HG02763 (cell line): ENCODE measurements around the gene CD48.
"Not testable (repeated sequence)": the region's sequence is repeated elsewhere in the genome, so short reads cannot be mapped to it uniquely, and the experiment has no call there.

Experiments
- ATAC-seq: cut with Tn5 transposase; IDR thresholded peaks from one replicate; pipeline ENCODE4 v1.9.1; 2021; ENCODE audit warnings: mild to moderate bottlenecking, moderate library complexity; ENCODE audit not compliant: unreplicated experiment

Gene CD48

DNA sequence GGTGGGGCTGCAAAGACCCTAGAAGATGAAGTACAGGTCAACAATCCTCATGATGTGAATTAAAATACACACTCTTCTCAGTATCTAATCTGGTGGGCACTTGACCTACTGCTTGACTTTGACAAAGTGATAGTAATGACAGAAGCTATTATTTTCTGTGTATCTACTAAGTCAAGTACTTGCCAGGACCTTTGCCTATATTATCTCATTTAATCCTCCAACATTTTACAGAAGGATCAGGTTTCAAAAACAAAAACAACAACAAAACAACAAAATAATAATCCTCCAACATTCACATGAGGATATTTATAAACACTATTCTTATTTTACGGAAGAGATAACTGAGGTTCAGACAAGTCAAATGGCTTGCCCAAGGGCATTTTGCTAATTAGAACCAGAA lies 4.4 kb upstream of the CD48 start:
- no peak for ATAC-seq

DNA sequence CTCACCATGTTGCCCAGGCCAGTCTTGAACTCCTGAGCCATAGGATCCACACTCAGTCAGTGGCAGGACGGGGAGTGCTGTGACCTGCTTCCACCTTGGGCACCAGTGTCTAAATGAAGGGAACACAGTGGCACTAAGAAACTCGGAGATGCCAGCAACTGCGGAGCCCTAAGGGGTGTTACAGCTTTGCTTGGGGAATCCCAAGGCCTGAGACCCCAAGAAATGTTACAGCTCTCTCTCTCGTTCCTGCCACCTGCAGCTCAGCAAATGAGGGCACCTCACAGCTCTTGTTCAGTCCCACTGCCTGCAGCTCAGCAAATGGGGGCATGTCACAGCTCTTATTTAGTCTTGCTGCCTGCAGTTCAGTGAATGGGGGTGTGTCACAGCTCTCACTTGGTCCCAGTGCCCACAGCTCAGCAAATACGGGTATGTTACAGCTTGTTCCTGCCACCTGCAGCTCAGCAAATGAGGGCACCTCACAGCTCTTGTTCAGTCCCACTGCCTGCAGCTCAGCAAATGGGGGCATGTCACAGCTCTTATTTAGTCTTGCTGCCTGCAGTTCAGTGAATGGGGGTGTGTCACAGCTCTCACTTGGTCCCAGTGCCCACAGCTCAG lies 2.5 kb upstream of the CD48 start:
- ATAC-seq: not testable (repeated sequence)

DNA sequence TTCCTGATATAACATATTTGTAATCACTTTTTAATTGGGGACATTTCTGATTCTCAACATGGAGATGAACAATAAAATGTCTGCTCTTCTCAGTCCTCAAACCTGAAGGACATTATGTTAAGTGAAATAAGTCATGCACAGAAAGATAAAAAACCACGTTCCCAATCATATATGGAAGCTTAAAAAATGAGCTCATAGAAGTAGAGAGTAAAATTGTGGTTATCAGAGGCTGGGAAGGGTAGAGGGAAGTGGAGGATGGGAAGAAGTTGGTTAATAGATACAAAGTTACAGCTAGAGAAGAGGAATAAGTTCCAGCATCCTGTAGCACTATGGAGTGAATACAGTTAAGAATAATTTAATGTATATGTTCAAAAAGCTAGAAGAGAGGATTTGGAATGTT lies 1.5 kb upstream of the CD48 start:
- ATAC-seq: no peak

DNA sequence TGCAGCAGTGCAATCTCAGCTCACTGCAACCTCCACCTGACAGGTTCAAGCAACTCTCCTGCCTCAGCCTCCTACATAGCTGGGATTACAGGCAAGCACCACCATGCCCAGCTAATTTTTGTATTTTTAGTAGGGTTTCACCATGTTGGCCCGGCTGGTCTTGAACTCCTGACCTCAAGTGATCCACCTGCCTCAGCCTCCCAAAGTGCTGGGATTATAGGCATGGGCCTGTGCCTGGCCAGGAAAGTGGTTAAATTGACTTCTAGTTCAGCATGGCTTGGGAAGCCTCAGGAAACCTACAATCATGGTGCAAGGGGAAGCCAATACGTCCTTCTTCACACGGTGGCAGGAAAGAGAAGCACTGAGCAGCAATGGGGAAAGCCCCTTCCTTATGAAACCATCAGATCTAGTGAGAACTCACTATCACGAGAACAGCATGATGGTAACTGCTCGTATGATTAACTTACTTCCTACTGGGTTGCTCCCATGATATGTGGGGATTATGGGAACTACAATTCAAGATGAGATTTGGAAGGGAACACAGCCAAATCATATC lies 981 bp upstream of the CD48 start:
- ATAC-seq: not testable (repeated sequence)

GRCh38 chr1:160711276-160711601 lies 383 bp downstream of the CD48 start:
- ATAC-seq: no peak

GRCh38 chr1:160710517-160711252 lies 937 bp downstream of the CD48 start:
- no peak for ATAC-seq

DNA sequence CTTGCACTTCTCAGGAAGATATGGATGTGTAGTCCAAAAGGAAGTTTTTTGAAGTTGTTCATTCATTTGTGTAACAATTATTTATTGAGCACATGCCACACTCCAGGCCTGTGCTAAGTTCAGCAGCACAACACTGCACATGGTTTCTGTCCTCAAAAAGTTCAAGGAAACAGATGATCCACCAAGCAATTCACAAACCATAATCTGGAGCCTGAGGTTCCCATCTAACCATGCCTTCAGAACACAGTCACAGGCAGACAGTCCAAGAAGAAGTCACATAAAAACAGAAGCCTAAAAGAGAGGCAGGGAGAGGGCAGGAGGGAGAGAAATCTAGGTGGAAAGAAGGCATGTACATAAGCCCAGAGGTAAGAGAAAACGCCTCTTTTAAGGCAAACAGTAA lies 1.9 kb downstream of the CD48 start:
- no peak for ATAC-seq

- ATAC-seq: no peak
Measured at GRCh38 chr1:160708801-160709200, 2.8 kb downstream of the CD48 start.

GRCh38 chr1:160708118-160708517 lies 3.5 kb downstream of the CD48 start:
- no peak for ATAC-seq

DNA sequence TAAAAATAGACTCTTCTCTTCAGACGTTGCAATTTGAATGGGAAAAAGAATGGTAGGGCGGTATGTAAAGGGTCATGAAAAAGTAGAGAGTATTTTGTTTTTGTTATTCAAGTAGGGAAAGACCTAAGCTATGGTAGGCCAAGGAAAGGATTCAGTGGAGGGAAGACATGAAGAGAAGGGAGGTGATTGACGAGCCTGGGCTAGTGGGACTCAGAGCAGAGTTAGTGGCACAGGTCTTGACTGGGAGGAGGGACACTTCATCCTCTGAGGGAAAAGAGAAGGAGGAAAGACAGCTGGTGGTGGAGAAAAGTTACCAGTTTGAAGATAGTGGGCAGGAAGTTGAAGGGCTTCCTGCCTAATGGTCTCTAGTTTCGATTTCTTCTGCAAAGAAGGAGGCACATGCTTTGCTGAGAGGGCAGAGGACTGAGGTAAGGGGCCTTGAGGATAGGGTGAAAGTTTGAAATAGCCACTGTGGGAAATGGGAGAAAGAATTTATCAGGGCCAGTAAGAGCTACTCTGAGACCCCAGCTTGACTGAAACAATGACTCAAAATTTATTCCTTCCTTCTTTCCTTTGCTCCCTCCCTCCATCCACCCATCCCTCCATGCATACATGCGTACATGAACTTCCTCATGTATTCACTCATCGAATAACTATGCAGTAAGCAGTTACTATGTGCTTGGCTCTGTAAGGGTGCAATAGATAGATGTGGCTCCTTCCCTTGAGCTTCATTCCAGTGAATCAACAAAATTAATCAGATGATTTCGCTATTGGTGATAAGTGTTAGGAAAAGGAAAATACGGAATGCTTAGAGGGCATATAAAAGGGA lies 4.2 kb downstream of the CD48 start:
- no peak for ATAC-seq

GRCh38 chr1:160706526-160707235 lies 4.9 kb downstream of the CD48 start:
- ATAC-seq: no peak

GRCh38 chr1:160705742-160706141 lies 5.9 kb downstream of the CD48 start:
- no peak for ATAC-seq

DNA sequence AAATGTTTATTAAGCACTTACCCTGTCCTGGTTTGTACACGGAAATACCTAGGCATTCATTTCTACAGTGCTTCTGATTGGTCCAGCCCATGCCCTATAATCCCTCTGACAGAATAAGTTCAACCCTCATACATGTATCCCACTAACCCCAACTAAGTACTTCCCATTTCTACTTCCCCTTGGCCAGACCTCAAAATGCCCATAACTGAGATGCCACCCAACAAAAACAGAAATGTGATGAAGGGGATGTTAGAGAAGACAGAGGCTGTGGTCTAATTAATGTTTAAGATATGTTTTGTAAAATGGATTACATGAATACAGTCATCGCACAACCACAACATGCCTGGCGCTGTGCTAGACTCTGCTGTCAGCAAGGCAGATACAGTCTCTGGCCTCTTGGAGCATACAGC lies 6.4 kb downstream of the CD48 start:
- not testable (repeated sequence) for ATAC-seq

DNA sequence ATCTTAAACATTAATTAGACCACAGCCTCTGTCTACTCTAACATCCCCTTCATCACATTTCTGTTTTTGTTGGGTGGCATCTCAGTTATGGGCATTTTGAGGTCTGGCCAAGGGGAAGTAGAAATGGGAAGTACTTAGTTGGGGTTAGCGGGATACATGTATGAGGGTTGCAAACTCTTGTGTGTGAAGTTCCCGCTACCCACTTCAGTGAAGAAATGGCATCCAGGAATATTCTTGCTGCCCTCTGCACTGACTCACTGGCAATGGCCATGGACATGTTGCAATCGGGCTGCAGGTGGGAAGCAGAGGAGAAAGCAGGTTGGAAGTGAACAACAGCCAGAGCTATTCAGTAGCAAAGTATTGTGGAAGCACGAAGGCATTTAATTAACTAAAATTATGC lies 7.4 kb downstream of the CD48 start:
- ATAC-seq: no peak

DNA sequence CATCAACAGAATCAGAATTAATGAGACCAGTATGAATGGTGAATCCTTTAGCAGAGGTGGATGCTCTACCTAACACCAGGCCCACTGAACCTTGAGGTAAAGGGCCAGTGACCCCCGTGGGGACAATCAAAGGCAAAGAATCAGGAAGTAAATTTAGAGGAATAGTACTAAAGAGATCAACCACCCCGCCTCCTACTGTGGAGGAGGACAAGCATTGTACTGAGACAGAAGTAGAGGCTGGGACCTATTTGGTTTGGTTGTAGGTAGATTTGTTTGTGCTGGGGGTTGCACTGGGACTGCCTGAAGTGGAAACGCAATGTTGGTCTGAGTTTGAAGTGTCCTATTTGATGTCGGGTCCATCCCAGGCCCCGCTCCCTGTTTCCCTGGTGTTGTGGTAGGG lies 9.5 kb downstream of the CD48 start:
- ATAC-seq: no peak

- not testable (repeated sequence) for ATAC-seq
Measured at GRCh38 chr1:160692390-160692789, 19.2 kb downstream of the CD48 start.

DNA sequence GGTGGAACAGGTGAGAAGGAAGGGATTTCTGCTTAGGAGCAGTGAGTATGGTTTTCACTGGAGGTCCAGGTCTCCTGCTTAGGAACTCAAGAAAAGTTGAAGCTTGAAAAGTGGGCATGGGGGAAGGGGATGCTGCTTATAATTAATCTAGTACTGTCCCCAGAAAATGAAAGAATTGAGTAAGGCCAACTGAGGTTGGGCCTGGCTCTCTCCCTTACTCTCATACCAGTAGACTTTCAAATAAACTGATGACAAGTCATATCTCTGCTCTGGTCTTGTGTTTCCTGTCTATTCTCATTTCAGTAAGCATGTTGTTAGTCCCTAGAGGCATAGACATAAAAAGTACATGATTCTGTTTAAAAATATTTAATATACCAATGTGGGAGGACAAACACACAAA lies 26.4 kb downstream of the CD48 start:
- ATAC-seq: no peak

DNA sequence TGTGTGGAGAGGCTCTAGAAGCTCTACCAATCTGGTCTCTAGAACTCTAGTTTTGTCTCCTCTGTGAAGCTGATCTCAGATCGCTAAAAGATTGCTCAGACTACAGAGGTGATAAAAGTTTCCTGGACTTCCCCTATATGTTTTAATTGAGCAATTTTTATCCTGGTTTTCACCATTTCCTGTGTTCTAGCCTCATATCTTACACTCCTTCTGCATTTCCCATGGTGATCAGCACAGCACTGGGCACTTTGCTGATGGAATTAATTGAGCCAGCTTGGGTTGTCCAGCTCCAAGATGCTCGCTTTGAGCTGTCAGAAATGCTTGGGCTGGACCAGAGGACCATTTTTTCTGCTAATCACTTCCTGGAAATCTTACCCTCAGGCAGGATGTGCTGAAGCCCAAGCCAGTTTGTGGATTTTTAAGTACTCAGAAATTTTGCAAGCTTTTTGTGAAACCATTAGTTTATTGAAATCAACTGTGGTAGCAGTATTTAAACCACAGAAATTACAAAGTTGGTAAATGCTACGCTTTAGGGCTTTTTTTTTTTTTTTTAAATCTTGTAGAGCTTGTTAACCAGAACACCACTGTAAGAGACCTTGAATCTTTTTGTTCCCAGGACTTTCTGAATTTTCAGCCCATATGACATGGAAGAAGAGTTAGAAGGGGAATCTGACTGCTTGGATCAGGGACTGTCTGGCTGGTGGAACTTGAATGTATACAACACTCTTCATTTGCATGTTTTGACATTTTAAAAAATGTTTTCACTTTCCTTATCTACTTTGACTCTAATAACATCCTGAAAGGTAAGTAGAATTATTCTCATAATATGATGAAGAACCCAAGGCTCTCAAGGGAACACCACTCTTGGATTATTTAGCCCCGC lies 28.4 kb downstream of the CD48 start:
- ATAC-seq: no peak

DNA sequence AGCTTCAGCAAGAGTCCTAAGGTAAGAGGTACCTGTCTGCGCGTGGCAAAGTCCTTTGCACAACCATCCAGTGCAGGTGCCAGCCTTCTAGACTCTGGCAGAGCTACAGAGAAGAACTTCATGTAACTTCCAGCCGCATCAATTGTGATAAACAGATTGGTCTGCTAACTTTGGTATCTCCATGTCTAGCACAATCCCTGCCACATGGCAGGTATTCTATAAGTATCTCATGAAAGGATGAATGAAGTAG lies 29.8 kb downstream of the CD48 start:
- ATAC-seq: no peak

DNA sequence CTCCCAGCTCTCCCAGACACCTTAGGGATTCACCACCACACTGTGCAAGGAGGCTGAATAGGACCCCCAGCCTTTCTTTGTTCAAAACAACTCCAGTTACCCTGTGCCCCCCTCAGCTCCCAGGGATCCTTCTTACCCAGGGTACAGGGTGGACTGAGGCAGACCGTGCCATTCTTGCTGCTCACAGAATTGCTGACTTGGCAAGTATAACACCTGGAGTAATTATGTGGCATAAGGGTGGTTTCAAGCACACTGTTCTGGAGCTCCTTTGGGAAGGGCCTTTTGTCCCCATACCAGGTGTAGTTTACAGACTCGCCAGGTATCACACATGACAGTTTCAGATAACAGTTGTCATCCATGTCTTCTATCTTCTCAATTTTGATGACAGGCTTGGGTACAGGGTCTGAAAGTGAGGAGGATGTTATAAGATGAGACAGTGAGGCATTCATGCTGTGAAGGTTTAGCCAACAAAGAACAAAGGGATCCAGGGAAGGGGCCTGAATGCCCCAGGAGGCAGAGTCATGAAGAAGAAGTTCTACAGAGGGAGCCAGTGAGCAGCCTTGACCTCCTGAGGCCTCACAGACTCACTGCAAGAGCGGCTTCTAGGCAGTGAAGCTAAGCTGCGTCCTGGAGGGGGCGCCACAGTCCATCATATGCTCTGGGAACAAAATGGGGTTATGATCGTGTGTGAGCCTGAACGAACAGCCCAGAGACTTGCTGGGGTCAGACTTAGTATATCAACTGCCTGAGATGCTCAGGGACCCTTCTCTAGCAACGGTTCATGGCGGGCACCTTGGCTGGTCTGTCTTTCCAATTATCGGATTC lies 30.3 kb downstream of the CD48 start:
- no peak for ATAC-seq
